ENCODE results near the gene RALGPS2.

Gene RALGPS2

DNA sequence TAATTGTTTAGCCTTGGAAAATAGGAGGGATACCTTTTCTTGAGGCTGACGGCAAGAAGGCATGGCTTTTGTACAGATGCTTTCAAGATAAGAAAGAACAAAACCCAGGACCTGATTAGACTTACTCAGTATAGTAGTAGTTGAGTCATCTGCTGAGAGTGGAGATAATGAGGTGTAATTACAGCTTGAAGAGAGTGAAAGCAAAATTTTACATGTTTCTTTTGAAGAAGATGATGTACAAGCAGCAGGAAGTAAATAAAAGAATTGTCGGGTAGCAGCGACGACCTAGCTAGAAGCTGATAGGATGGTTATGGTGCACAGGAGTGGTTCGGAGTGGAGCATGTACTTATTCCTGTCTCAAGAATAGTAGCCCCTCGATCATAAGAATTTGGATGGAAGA is 139.3 kb downstream of the RALGPS2 start:
- no peak for DNase-seq (ENCODE audit: low spot score)

DNA sequence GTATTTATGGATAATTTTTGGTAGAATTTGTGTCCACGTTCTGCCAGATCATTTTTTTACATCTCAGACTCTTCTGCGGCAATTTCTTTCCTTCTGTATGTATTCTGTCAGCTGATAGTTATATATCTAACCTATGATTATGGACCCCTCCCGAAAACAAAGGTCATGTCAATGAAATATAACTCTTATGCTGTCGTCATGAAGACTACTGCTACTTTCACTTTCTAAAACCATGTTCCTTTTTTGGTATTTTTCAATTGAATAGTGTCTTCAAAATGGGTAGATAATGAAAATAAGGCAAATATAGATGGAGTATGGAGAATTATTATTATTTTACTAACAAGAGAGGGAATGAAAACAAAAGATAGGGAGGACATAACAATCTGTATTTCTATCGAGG is 142.6 kb downstream of the RALGPS2 start:
- no peak for DNase-seq (ENCODE audit: low spot score)

DNA sequence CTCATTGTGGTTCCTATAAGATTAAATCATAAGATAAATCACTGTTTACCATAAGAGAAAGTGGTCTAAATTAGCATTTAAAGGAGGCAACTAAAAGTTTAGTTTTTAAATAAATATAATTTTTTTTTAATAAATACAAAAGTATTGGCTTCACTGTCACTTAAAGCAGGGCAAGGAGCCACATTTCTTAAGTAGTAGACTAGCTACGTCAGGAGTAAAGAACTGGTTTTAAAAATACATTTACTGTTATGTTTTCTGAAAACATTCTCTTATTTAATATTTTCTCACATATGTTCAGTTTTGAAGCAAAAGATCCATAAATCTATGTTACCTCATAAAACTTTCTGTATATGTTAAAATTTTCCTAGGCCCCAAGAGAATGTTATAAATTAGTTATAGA is 143.7 kb downstream of the RALGPS2 start:
- DNase-seq (ENCODE audit: low spot score), result no peak

DNA sequence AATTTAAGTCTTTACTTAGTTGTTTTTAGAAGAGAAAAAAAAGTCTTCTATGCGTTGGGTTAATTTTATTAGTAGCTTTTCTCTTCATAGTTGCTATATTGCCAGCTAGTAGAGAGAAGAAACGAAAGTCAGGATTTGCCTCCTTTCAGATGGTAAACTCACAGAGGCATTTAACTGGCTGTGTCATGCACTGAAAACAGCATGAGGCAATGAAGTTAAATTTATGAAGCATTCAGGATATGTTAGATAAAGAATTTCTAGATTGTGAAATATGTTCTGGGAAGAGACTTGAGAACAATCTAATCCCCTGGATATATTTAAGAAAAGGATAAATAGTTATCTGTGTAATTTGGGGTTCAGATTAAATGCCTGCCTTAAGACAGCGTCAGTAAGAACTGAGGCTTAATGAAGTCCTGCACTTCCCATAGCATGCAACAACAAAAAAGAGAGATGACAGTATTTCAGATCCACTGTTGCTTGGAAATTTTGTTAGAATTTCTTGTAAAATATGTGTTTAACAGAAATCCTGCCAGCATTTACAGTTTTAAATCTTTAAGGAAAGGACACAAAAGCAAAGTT is 144.2 kb downstream of the RALGPS2 start:
- no peak for DNase-seq (ENCODE audit: low spot score)

DNA sequence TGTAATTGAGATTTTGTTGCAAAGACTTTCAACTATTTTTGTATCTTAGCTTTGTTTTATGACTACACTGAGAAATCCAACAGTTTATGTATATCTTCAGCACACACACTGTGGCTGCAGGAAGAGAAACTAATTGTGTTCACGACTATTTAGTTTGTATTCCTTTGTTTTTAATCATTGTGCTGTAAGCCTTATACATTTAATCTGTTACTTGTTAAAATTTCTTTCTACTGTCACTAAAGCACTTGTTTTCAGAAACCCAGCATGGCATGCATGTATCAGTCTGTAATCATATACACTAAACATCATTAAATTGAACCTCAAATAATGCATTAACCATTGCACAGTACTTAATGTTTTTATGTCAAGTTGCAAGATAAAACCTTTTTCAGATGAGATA is 145.2 kb downstream of the RALGPS2 start:
- DNase-seq (ENCODE audit: low spot score), result no peak

DNA sequence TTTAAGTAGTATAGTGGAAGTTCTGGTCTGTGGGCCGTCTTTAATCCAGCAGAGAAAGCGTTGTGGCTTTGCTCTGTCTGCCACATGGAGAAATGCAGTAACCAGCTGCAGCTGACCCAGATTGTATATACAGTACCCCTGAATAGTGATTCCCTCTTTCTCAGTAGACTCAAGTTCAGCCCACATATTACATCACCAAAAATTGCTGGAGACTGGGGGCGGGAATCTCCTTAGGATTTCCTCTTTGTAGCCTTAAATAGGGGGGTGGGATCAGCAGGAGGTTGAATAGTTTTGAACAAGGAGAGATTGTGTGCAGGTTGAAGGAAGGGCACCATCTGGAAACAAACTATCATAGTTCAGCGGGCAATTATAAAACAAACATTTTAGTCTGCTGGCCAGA is 145.9 kb downstream of the RALGPS2 start, which contains the start of gene ANGPTL1:
ANGPTL1 (minus strand) TSS at position 134 of the 400 bp plus-strand sequence. CDS start 5,301 bp downstream, outside the sequence.
- DNase-seq (ENCODE audit: low spot score), result no peak

DNA sequence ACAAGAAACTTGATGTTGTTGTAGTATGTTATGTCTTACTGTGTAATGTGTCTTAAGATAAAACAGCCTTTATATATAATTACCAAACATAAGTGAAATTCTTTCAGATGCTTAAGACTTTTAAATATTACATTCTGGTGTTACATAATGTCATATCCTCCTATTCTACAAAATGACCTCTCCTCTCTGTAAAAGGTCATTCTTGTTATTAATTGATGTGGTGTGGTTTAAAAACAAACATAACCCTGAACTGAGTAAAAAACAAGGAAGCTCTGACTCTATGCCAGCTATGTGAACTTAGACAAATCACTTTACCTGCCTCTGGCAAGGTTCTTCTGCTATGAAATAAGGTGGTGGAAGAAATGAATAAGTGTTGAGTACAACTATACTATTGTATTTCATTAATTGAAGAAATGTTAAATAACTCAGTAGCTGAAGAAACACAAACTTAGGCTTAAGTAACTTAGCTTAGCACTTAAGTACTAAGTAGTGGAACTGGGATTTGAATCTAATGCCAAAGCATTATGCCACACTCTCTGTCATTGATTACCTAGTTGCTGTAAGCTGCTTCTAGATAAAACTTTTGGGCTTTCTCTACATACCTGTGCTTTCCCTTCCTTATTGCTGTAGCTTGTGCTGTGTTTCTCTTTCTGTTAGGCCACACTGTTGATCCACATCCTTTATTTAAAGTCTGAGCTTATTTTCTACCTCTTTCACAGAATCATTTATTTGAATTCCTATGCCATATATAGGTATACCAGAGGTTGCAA is 146.7 kb downstream of the RALGPS2 start:
- no peak for DNase-seq (ENCODE audit: low spot score)

DNA sequence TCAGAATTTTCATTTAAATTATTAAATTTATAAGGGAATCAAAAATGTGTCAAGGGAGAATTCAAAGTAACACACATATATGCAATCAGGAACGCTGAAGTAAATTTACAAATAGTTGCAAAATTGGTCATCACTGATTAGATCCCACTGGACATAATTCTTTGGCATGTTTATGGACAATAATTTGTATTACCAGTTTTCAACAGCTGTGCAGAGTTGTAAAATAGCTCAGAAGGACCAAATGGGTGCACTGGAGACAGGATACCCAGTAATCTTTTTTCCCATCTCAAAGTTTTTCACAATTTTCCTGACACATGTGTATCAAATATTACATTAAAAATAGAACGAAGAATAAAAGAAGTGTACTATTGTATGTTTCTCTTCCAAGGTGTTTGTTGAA is 149.9 kb downstream of the RALGPS2 start:
- DNase-seq (ENCODE audit: low spot score), result no peak

DNA sequence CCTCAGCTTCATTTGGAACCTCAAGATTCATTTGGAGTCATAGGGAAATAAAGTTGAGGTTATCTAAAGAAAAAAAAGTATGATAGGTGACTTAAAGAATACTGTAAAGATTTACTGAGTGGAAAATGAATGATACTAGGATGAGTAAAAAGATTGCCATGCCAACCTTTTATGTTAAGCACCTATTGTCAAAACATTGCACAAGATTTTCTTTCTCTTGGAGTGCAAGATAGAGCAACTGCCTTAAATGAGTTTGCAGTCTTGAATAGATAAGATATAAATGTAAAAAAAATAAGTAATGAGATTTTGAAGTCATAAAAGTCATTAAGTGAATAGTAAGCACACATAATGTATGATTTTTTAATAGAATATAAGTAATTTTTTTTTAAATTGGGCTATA is 150.9 kb downstream of the RALGPS2 start:
- DNase-seq (ENCODE audit: low spot score), result no peak

DNA sequence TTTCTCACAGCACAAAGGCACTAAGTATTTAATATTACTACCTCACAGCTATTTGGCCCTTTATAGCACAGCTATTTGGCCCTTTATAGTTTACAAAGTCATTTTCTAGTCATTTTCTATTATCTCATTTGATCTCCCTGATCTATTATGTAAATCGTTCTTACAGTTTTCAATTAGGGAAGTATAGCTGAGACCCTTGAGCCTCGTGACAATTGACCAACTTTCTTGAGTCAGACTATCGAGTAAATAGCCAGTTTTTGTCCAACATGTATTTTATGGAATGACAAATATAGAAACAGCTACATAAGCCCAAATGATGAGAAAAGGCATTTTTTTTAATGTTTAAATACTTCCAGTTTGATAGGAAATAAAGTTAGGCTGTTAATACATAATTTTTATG is 152.9 kb downstream of the RALGPS2 start:
- DNase-seq (ENCODE audit: low spot score), result no peak

DNA sequence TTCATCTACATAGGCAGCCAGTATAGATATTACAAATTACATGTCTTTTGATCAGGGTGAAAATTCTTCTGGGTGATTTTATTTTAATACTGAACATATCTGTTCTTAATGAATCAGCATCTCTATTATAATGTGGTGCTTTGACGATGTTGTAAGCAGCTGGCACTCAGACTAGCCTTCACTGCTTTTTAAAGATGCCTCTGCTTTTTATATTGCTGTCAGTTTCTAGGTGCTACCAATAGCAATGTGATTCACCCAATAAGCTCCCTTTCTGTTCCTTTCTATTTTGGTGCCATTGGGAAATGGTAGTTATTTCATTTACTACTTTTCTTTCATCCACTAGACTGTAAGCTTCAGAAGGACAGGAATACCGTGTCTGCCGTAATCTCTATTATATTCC is 156.9 kb downstream of the RALGPS2 start:
- no peak for DNase-seq (ENCODE audit: low spot score)

DNA sequence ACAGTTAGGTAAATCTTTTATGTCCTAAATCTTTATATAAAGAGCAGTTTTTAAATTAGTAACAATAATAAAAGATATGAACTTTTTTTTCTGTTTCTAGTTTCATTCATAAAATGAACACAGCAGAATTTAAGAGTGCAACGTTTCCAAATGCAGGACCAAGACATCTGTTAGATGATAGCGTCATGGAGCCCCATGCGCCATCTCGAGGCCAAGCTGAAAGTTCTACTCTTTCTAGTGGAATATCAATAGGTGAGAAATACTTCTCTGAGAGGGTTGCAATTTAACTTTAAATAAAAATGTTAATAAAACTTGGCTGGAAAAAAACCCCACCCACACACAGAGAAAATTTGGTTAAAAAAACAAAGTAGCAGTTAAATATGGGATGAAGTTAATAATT is 160.8 kb downstream of the RALGPS2 start:
- DNase-seq (ENCODE audit: low spot score), result no peak

DNA sequence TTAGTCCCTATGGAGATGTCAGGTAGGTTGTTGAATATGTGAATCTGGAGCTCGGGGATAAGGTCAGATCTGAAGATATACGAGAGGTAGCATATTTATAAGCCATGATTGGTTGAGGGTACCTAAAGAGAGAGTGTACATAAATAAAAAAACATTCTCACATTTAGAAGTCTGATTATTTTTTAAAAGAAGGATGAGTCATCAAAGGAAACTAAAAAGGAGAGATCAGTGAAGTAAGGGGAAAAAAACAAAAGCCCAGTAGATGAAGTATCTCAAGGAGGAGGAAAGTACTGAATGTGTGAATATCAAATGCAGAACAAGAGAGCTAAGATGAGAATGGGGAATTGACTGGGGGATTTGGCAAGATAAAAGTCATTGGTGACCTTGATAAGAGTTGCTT is 161.5 kb downstream of the RALGPS2 start:
- no peak for DNase-seq (ENCODE audit: low spot score)

DNA sequence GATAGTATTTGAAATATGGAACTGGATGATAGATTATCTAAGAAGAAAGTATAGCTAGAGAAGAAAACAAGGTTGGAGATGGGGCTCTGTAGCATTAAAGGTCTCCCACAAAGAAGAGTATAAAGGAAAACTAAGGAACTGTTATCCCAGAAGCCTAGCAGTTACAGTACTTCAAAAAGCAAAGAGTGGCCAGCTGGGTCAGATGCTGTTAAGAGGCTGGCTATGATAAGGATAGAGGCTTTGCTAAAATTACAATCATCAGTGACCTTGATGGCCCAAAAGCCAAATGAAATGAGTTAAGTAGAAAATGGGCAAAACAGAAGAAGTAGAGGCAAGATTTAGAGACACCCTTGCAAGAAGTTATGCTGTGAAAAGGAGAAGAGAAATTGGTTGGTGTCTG is 170.9 kb downstream of the RALGPS2 start:
- no peak for DNase-seq (ENCODE audit: low spot score)

DNA sequence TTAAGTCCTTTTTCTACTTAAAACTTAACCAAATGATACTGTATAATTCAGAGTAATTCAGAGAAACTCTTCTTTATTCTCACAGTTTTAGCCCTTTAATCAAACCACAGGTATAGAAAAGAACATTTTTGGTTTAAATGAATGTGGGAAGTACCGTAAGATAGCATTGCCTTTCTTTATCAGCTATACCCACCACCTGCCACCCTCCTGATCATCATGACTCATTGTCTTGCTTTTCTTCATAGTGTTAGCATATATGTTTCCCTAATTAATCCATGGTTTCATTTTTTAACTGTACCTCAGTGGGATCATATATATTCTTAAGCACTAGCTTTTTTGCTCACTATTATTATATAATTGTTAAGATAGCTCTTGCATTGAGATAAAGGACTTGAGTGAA is 173.4 kb downstream of the RALGPS2 start:
- no peak for DNase-seq (ENCODE audit: low spot score)

DNA sequence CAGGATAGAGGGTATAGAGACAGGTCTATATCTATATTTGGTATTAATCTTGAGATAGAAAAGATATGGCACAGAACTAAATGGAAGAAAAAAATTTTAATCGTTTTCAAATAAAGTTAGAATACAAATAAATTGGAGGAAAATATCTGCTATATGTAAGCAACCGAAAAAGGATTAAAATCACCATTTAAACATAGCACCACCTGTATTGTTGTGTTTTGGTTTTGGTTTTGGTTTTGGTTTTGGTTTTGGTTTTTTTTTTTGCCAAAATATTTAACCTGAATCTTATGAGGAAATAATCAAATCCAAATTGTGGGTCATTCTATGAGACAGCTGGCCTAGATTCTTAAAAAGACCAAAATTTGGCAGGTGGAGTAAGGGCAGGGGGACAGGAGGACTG is 174.4 kb downstream of the RALGPS2 start:
- DNase-seq (ENCODE audit: low spot score), result no peak

DNA sequence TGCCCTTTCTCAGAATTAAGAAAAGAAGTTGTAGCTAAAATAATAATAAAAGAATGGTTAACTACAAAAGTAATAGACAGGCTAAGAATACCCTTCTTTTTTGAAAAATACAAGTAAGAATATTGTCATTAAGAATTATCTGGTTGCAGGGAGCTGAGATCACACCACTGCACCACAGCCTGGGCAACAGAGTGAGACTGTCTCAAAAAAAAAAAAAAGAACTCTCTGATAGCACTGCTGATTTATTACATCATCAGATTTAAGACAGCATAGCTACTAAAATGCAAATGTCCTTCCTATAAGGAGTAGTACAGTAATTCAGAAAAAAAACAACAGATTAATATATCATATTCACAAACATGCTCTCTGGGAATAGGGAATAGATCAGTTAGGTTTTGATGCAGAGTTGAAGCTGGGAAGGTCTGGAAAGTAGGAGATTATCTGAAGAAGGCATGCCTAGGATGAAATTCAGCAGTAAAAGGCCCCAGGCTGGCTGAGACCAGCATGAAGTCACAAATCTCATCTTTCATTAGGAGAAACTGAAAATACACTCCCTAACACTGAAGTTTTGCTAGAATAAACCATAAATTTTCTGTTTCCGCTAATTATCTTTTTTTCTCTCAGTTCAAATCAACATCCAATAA is 176.6 kb downstream of the RALGPS2 start:
- no peak for DNase-seq (ENCODE audit: low spot score)

DNA sequence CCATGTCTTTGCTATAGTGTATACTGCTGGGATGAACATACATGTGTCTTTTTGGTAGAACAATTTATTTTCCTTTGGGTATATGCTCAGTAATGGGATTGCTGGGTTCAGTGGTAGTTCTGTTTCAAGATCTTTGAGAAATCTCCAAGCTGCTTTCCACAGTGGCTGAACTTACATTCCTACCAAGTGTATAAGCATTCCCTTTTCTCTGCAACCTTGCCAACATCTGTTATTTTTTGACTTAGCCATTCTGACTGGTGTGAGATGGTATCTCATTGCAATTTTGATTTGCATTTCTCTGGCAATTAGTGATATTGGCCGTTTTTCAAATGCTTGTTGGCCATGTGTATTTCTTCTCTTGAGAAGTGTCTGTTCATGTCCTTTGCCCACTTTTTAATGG is 183.3 kb downstream of the RALGPS2 start:
- no peak for DNase-seq (ENCODE audit: low spot score)

DNA sequence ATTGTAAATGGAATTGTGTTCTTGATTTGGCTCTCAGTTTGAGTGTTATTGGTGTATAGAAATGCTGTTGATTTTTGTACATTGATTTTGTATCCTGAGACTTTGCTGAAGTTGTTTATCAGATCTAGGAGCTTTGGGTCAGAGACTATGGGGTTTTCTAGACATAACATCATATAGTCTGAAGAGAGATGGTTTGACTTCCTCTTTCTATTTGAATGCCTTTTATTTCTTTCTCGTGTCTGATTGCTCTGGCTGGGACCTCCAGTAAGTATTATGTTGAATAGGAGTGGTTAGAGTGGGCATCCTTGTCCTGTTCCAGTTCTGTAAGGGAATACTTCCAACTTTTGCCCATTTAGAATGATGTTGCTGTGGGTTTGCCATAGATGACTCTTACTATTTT is 185.0 kb downstream of the RALGPS2 start:
- no peak for DNase-seq (ENCODE audit: low spot score)

DNA sequence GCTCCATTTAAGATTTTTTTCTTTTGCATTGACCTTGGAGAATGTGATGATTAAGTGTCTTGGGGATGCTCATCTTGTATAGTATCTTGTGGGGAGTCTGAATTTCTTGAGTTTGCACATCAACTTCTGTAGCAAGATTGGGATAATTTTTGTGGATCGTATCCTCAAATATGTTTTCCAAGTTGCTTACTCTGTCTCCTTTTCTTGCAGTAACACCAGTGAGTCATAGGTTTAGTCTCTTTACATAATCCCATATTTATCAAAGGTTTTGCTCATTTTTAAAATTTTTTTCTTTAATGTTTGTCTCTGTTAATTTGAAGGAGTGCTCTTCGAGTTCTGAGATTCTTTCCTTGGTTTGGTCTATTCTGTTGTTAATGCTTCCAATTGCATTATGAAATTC is 187.6 kb downstream of the RALGPS2 start:
- DNase-seq (ENCODE audit: low spot score), result no peak

DNA sequence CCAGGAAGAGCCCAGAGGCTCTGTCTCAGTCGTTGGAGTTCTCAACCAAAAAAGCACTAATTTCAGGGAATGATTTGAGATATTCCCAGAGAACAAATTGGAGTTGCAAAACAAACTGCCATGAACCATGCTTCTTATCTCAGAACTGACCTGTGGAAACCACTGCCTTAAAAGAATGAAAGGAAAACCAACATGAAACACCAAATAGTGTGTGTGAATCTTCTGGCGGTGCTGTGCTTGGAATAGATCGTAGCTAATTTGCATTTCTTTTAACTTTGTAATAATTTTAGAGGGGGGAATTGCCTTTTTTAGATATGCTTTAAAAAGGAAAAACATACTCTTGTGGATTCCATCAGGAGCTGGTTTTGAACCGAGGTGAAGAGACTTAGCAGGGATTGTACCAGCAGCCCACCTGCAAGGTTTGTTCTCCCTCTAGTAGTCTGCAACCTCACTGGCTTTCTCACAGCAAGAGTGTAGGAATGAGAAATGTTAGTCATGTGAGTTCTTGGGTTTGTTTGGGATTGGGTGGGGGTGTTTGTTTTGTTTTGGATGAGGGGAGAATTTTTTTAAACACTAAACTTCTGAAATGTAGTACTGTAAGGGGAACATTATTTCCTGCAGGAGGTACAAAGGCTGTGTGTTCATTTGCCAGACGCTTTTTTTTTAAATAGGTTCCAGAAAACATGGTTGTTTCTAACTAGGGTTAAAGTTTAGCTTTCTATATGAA is 191.6 kb downstream of the RALGPS2 start:
- DNase-seq (ENCODE audit: low spot score), result no peak

DNA sequence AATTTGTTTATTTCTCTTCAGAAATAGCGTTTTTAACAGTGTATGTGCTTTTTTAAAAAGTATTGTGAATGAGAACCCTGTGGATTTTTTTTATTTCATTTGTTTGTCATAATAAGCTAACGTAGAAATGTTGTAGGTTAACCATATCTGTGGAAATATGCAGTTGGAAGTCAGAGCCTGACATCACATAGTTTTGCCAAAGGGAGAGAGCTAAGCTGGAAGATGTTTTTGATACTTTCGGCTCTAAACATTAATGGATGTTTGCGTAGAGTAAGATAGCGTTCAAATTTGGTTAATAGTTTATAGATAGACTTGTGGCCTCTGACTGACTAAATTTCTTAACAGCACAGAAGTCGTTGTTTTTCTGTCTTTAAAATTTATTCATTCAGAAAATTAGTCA is 193.3 kb downstream of the RALGPS2 start:
- no peak for DNase-seq (ENCODE audit: low spot score)

DNA sequence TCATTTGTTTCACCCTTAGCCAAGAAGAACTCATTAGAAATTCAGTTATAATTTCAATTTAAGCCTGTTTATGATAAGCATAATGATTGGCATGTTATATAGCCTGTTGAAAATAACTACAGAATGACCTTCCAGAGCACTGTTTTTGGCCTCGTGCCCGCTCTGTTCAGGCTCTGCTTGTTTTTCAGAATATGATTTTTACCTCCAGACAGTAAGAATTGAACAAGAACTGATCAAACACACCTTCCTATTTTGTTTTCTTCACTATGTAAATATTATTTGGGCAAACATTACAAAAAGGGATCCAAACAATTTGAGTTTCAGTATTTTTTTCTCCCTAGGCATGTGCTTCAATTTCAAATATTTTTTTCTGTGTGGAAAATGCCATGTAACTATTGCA is 193.9 kb downstream of the RALGPS2 start:
- DNase-seq (ENCODE audit: low spot score), result no peak

Measured in germinal center (tissue), 1 donor.